HG03108 (cell line): ENCODE results near the gene TPCN2.
"Not testable (repeated sequence)": the region's sequence is repeated elsewhere in the genome, so short reads cannot be mapped to it uniquely, and the experiment has no call there.

Experiments
- ATAC-seq: cut with Tn5 transposase; IDR thresholded peaks from one replicate; pipeline ENCODE4 v1.9.1; 2021; ENCODE audit warnings: moderate library complexity; ENCODE audit not compliant: unreplicated experiment

Gene TPCN2

DNA sequence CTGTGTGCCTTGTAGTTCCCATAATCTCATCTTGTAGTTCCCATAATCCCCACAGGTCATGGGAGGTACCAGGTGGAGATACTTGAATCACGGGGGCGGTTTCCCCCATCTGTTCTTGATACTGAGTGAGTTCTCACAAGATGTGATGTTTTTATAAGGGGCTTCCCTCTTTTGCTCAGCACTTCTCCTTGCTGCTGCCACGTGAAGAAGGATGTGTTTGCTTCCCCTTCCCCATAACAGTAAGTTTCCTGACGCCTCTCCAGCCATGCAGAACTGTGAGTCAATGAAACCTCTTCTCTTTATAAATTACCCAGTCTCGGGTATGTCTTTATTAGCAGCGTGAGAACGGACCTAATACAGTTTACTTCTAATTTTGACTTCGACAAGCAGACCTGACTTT, 93.0 kb downstream of the TPCN2 start:
- no peak for ATAC-seq

DNA sequence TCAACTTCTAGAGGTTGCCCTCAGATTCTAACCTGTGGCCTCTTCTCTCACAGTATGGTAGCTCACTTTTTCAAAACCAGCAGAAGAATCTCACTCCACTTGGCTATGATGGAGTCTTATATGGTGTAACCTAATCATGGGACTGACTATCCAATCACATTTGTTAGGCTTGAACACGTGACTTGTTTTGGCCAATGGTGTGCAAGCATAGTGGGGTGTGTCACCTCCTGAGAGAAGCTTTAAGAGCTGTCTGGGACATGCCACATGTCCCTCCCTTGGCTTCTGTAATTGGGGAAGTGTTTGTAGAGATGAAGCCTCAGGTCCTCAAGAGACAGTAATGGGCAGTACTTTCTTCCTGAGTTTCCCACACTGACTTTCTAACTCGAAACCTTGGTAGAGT, 94.2 kb downstream of the TPCN2 start:
- no peak for ATAC-seq

DNA sequence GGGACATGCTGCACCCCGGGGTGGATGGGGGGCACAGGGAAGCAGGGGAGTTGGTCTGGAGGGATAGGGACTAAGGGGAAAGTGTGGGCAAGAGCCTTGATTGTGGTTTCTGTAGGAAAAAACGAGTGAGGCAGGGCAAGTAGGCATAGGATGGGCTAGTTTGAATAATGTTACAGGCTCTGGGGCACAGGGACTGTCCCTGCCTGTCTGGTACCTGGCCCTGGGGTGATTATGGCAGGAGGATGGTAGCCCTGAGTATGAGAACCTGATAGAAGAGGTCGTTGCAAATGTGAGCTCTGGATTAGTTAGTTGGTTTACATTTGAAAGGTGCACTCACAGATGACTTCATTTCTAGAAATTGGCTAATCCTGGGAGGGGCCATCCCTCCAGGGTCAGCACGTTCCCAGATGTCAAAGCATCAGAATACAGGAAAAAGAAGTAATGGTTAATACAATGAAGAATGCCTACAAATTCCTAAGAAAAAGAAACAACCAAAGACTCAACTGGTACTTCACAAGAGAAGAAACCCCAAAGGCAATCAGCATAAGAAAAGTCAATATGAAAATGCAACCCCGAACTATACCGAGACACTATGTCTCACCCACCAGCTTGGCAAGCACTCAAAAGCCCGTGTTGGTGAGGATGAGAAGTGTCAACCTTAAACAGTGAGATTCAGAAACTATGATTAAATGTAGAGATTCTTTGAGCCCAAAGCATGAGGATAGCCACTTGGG, 95.8 kb downstream of the TPCN2 start:
- no peak for ATAC-seq

DNA sequence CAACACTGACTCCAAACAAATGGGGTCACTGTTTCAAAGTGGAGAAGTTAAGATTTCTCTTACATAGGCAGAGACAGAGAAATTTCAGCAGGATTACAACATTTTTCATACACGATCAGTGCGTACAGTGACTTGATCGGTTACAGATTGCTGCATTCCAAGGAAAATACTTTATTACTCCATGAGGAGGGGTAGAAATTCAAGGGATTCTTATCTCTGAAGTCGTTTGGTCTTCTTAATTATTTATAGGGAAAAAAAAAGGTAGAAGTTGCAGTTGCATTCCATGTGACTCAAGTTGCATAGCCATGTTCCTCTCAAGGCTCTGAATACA, 96.3 kb downstream of the TPCN2 start:
- no peak for ATAC-seq

DNA sequence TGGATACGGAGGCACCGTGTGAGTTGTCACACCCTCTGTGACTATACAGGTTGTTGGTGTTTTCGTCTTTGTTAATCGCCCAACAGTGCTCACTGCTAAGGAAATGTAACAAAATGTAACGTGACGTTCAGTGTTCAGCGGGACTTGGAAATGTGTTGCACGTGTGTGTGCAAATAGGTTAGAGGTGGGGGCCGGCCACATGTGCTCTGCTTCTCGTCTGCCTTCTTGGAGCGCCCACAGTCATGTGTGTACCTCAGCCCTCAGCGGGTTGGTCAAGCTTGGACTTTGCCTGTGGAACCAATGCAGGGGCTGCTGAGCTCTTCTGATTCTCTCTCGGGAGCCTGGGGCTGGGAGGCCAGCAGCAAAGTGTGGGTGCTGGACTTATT, 99.6 kb downstream of the TPCN2 start:
- no peak for ATAC-seq

DNA sequence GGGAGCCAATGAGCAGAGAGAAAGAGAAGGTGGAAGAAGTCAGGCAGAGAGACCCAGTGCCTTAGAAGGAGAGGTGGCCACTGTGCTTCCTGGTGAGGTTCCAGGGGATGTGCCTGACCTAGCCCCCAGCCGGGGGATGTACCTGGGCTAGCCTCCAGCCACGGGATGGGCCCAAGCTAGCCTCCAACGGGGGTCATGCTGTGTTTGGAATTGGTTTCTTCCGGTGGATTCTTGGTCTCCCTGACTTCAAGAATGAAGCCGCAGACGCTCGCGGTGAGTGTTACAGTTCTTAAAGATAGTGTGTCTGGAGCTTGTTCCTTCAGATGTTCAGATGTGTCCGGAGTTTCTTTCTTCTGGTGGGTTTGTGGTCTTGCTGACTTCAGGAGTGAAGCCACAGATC, 100.1 kb downstream of the TPCN2 start:
- ATAC-seq = no peak

DNA sequence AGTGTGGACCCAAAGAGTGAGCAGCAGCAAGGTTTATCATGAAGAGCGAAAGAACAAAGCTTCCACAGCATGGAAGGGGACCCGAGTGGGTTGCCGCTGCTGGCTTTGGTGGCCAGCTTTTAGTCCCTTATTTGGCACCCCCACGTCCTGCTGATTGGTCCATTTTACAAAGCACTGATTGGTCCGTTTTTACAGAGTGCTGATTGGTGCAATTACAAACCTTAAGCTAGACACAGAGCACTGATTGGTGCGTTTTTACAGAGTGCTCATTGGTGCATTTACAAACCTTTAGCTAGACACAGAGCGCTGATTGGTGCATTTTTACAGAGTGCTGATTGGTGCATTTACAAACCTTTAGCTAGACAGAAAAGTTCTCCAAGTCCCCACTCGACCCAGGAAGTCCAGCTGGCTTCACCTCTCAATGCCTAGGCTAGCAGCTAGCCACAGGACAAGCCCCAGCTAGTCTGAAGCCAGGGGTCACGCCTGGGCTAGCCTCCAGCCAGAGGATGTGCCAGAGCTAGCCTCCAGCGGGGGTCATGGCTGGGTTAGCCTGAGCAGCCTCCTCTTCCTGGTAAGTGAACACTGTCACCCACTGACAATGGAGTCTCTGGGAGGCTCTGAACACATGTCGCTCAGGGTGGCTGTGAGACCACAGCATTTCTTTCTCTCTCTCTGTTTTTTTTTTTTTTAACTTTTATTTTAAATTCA, 100.8 kb downstream of the TPCN2 start:
- ATAC-seq = not testable (repeated sequence)

DNA sequence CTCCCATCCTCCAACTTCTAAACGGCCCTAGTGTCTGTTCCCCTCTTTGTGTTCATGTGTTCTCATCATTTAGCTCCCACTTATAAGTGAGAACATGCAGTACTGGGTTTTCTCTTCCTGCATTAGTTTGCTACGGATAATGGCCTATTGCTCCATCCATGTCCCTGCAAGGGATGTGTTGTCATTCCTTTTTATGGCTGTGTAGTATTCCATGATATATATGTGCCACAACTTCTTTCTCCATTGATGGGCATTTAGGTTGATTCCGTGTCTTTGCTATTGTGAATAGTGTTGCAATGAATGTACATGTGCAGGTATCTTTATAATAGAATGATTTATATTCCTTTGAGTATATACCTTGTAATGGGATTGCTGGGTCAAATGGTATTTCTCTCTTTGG, 101.4 kb downstream of the TPCN2 start:
- no peak for ATAC-seq

DNA sequence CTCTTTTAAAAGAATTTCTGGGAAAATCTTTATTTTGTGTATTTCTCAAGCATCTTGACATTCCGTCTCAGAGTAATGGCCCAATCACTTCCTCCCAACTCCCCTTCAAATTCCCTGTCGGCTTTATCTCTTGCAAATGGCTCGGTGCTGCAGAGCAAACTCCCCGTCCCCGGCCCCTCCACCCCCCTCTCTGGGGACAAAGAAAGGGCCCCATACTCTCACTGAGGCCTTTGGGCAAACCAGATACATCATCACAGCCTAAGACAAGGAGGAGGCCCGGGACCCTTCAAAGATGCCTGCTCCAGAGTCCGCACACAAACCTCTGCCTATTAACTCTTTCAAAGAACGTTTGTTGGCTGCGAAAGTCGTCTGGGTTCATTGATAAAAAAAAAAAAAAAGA, 103.1 kb downstream of the TPCN2 start:
- ATAC-seq = no peak

DNA sequence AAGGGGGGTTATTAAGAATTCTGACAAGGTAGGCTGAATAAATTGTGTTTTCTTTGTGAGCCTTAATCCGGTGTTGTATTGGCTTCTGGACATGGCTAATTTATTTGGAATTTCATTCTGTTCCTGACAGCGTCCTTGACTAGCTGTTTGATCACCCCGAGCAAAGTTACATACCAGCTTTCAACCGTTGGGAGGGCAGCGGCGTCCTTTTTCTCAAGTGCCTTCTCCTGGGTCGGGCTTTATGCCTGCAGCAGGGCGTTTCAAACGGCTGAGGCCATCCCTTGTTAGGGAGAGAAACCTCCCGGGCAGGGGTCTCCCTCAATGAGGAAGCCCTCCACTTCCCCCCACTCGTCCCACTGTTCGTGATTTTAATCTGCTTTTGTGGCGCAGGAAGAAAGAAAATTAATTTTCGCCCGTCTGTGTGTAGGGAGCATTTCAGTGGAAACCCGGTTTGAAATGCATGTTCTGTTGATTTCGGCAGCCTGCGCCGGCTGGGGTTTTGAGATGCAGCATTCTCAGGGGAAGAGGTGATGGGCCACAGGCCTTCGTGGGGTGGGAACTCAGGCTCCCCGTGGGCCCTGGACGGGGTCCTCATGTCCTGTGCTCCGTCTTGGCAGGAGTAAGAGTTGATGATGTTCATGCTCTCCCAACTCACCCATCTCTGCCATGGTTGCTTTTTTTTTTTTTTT, 104.1 kb downstream of the TPCN2 start:
- ATAC-seq = no peak

DNA sequence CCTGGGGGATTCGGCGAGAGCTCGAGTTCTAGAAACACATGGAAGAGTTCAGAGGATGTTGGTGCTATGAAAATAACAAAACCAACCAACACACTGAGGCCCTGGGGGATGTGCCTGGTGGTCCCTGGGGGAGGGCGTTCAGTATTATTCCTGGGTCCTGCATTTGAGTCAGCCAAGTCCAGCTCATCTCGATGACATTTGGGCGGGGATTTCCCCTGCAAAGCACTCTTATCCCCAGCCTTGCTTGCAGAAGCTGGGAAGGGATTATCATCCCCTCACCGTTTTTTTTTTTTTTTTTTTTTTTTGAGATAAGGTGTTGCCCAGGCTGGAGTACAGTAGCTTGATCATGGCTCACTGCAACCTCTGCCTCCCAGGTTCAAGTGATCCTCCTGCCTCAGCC, 104.9 kb downstream of the TPCN2 start:
- ATAC-seq = no peak

DNA sequence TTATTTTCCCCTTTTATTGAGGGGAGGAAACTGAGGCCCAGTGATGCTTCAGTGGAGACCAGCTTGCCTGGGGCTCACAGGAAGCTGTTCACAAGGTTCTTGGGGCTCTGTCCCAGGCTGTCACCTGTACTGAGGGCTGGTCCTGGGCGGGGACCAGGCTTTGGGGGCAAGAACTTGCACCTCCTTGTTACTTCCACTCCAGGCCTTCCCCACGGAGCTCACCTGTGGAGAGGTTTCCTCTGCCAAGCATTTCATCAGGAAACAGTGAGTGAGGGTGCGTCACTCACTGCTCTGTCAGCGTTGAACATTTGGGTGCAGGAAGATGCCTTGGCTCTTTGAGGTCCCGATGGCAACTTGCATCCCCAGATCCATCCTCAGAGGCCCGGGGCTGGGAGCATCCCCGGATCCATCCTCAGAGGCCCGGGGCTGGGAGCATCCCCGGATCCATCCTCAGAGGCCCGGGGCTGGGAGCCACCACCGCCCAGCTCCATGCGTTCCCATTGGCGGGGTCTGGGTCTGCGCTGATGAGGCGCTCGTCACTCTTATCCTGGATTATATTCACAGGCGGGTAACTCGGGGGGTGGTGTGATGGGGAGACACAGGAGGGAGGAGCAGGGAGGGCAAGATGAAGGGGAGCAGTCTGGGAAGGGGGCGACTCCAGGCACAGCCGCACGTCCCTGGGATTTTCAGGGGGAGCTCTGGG, 105.6 kb downstream of the TPCN2 start:
- no peak for ATAC-seq

DNA sequence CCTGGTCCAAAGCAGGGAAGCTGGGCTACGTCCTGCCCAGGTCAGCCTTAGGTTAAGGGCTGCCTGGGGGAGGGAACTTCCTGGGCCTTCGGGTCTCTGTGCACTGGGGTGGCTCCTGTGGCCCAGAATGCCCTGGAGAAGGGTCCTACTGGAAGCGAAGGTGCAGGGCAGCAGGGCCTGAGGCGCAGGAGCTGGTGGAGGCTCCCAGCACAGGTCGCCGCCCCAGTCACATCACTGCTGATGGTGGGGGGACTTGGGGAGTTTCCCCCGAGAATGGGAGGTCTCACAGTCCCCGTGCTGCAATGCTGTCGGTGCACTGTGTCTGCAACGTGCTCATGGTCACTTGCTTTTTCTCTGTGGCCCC, 106.2 kb downstream of the TPCN2 start:
- no peak for ATAC-seq

DNA sequence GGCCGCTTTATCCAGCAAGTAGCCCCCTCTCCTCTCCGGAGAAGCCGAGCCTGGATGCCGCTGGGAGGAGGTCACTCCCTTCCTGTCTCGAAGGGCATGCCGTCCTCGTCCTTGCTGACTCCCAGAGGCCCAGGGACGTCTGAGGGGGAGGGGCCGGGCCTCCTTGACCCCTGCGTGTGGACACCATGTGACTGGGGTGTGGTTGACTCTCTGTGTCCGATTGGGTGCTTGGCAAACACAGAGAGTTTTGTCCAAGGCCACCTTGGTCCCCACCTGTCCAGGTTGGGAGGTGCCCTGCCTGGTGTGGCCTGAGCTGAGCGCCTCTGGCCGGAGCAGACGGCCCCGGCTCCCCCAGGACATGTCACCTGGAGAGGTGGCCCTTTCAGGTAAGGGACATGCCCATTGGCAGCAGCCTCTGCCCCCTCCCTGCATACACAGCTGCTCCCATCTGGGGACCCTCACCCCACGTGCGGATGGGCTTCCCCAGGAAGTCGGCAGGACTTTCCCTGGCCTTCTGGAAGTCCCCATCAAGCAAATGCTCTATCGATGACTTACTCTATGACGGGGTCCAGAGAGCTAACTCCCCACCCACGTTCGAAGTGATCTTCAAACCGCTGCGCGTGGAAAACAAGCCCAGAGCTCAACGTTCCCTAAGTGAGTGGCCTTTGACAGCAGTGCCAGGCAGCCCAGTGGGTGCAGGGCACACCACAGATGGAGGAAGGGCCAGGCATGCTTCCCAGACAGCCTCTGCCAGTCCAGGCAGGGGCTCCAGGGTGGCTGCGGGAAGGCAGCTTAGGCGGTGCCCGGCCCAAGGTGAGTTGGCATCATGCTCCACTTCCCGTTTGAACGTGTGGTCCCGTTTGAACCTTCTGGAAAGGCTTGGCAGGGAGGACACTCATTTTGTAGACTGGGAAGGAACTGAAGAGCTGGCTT, 106.8 kb downstream of the TPCN2 start, which contains the start of gene SMIM38:
SMIM38 (plus strand) TSS at position 634 of the 933 bp plus-strand sequence. CDS start 1,912 bp downstream, outside the sequence.
- no peak for ATAC-seq

DNA sequence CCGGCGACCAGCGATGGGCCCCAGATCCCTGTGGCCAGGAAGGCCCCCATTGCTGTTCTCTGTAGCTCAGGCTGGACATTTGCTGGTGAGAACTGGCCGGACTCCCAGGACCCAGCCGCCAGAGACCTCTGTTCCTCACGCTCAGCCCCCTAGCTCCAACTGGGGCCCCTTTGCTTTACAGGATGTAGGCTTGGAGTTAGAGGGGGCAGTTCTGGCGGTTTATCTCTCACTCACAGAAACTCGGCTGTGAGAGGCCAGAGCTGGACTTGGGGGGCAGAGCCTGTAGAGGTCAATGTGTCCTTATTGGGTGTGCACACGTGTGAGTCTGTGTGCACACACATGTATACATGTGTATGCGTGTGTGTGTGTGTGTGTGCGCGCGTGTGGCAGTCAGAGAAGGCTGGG, 107.5 kb downstream of the TPCN2 start:
- no peak for ATAC-seq

DNA sequence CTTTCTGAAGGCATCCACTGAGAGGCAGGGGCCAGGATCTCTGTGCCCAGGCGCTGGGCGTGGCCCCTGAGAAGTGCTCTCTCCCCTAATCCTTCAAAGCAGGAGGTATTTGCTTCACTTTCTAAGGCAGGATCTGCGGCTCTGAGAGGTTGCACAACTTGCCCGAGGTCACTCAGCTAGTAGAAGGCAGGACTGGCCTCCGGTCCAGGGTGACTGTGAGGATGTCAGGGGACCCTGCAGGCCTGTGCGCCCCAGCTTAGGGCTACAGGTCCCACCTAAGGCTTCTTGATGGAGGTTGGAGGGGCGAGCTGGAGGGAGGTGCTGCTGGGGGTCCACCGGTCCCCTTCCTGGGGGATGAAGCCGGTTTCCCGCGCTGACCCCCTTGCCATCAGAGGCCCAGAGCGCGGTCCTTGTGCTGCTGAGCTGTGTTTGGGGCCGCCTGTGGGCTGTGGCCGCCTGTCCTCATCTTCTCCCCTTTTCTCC, 108.0 kb downstream of the TPCN2 start:
- ATAC-seq = no peak

DNA sequence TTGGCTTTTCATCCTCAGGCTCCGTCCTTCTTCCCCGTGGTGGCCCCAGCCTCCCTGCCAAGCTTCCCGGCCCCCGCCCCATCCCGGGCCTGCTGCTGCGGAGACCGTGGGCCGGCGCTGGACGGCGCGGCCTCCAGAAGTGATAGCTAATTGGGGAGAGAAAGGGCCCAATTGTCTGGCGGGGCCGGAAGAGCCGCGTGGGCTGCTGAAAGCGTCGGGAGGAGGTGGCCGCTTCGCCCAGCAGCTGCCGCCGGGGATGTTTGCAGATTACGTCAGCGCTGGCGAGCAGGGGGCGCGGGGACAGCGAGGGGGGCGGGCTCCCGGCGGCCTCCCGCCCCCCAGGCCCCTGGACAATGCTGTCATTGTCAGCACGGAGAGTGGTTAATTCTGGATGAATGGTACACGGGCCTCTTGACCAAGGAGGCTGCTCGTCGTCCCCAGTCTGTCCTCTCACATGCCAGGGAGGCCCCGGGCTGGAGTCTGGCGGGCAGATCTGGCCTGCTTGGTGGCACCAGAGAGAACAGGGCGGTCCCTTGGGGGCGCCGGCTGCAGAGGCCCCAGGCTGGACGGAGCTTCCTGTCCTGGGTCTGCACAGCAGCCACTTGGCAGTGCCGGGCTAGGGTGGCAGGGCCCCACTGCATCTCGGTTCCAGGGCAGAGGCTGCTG, 108.6 kb downstream of the TPCN2 start:
- ATAC-seq = no peak

DNA sequence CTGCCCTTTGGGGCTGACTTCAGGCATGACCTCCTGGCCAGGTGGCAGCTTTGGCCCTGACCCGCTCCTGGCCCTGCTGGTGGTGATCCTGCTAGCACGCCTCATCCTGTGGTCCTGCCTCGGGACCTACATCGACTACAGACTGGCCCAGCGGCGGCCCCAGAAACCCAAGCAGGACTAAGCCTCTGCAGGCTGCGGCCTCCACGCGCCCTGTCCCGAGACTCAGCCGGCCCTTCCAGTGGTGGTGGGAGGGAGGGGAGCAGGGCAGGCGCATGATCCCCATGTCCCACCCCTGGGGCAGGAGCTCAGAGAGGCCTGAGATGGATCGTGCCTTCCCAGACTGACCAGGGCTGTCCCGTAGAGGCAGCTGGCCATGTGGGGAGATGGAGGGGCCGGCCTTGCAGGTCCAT, 109.1 kb downstream of the TPCN2 start:
- ATAC-seq = no peak

DNA sequence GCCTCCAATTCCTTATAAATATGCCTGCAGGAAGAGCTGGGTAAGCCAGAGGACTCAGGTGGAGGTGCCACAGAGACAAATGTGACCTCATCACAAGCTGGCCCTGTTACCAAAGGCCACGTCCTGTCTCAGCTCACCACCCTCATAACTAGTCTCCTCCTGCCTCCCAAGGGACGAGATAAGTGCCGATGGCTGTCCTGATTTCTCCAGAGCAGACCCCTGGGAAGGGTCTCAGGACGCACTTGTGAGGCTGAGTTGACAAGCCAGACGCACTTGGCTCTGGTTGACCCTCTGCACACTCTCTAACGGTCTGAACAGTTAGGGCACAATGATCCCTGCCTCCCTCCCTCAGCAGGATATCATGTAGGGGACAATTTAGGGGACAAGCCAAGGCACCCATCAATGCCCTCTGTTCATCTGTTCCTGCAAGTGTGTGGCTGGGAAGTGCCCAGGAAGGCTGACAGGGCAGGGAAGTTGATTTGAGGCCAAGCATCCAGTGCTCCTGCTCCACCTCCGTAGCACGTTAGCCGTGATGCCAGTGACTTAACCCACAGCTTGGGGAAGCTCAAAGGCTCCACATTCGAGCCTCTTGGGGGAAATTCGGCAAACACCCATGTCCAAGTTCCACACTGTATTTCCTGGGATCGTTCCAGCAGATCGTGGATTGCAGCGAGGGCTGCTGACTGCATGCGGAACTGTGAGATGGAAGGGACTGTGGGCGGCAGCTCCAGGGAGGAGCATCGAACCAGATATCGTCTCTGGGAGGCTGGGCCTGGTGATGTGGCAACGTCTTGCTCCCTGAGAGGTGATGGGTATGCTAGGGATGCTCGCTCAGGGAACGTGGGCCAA, 109.8 kb downstream of the TPCN2 start:
- ATAC-seq = no peak
